Mammary epithelial cell (primary cell): Measurements from ENCODE around the gene RASGRF2.

Experiments
- CTCF ChIP-seq, 2 donors: IDR thresholded peaks in 1 of 2; conservative IDR thresholded peaks in 1 of 2; 2 replicates each; pipeline ENCODE4 v1.5.1; 2011 to 2012; ENCODE audit warnings: inconsistent platforms in 2 of 2, low read length in 2 of 2, mild to moderate bottlenecking in 2 of 2, control low read depth in 1 of 2, low read depth in 1 of 2; ENCODE audit not compliant: insufficient read depth in 1 of 2; ENCODE audit errors: extremely low read depth in 1 of 2
- EZH2 ChIP-seq: IDR thresholded peaks from 2 replicates; pipeline ENCODE4 v1.6.1; 2012; ENCODE audit warnings: low read length, inconsistent platforms, borderline replicate concordance

GRCh38 chr5:80936881-80937280 is 23.3 kb upstream of the RASGRF2 start:
- TF ChIP-seq CTCF (conservative IDR thresholded peaks at IDR 0.05 in 1 of 2, IDR thresholded peaks at IDR 0.05 in 1 of 2; ENCODE audit: extremely low read depth in 1 of 2, insufficient read depth in 1 of 2, low read depth in 1 of 2, low read length in 2 of 2): no peak
- TF ChIP-seq EZH2: no peak
